HepG2 (cell line): Measurements from ENCODE around the gene GPT2. TPM values are rescaled to one million over a fixed set of nuclear protein-coding genes. Genes with fewer than 3 reads are reported as not detected.

ENCODE experiments used
- AKNA ChIP-seq: sonication (generic); formaldehyde crosslinking; IDR thresholded peaks from 2 replicates; pipeline ENCODE4 v1.4.0; 2020; ENCODE audit warnings: missing genetic modification reagents, borderline replicate concordance
- GATAD2A ChIP-seq: IDR thresholded peaks from 2 replicates; pipeline ENCODE4 v1.6.1; 2016
- GTF2F1 ChIP-seq: fragments of 150-350 bp; IDR thresholded peaks from 2 replicates; pipeline ENCODE4 v1.6.1; 2014; ENCODE audit warnings: low read length
- KLF11 ChIP-seq: IDR thresholded peaks from 2 replicates; pipeline ENCODE4 v1.6.1; 2016; ENCODE audit warnings: missing compliant biosample characterization
- NAIF1 ChIP-seq: sonication (generic); formaldehyde crosslinking; IDR thresholded peaks from 2 replicates; pipeline ENCODE4 v1.5.0; 2020; ENCODE audit warnings: mild to moderate bottlenecking, missing genetic modification reagents, borderline replicate concordance
- RCOR2 ChIP-seq: IDR thresholded peaks from 2 replicates; pipeline ENCODE4 v1.6.1; 2016; ENCODE audit warnings: missing biosample characterization, missing genetic modification reagents
- TEAD2 ChIP-seq: sonication (generic); formaldehyde crosslinking; IDR thresholded peaks from 2 replicates; pipeline ENCODE4 v1.9.0; 2021; ENCODE audit warnings: missing genetic modification reagents
- ZGPAT ChIP-seq: IDR thresholded peaks from 2 replicates; pipeline ENCODE4 v1.6.1; 2016; ENCODE audit warnings: mild to moderate bottlenecking
- ZNF496 ChIP-seq: sonication (generic); formaldehyde crosslinking; IDR thresholded peaks from 2 replicates; pipeline ENCODE4 v1.8.1; 2023; ENCODE audit warnings: mild to moderate bottlenecking, moderate library complexity, missing genetic modification reagents; ENCODE audit not compliant: insufficient replicate concordance
- polyA plus RNA-seq, 8 experiments: library from polyadenylated mRNA; depleted of rRNA in 3 of 8; stranded (reverse) in 7 of 8; unstranded in 1 of 8; fragments of >200 nt; fragmentation: Illumina TruSeq in 4 of 8; extraction: Trizol in 4 of 8; gene quantifications; 2 replicates each; pipeline versions ENCODE4 v1.2.1 to v1.2.3, GENCODE V29; 2011 to 2016; ENCODE audit warnings: low read depth in 4 of 8, missing spikeins in 1 of 8, mixed read lengths in 1 of 8; ENCODE audit not compliant: insufficient read depth in 1 of 8
- total RNA-seq, 5 experiments: library from RNA; depleted of rRNA; stranded (reverse); fragments of >200 nt; fragmentation: Illumina TruSeq; extraction: Trizol; gene quantifications; 2 replicates each; pipeline ENCODE4 v1.2.3, GENCODE V29; 2016; ENCODE audit warnings: low read depth in 1 of 5

Gene GPT2
- total and polyA plus RNA-seq, 2 of the 13 experiments (the other 11 are each of a cell fraction or from before 2014, with no cell fraction given), result 138 to 267 TPM

- TF ChIP-seq NAIF1 (0 out of 2 replicates have a peak, but pooled peaks have one; percentile 85), TEAD2 (CRISPR knock-in tag) (0 out of 2 replicates have a peak, but pooled peaks have one; percentile 74), AKNA (0 out of 2 replicates have a peak, but pooled peaks have one; percentile 2), RCOR2 (CRISPR knock-in tag) (no peak), ZGPAT (CRISPR knock-in tag) (0 out of 2 replicates have a peak, but pooled peaks have one; percentile 58), GTF2F1 (no peak), GATAD2A (peak; percentile 5), ZNF496 (CRISPR knock-in tag) (no peak), KLF11 (CRISPR knock-in tag) (no peak)
Observed at GRCh38 chr16:46973996-46974324, 89.8 kb downstream of the GPT2 start (continued).
